A549 (cell line): ENCODE measurements around the gene TRPM6. TPM values are rescaled to one million over a fixed set of nuclear protein-coding genes. Genes with fewer than 3 reads are reported as not detected.

ENCODE experiments used
- ATAC-seq, 2 experiments: fragments of 200-7000 bp in 1 of 2; fragments of >200 bp in 1 of 2; cut with Nextera tagmentation in 1 of 2; cut with Tn5 transposase in 1 of 2; 3 replicates each; pipeline versions ENCODE4 v1.8.0 to v1.9.1; 2018 to 2020; ENCODE audit warnings: mild to moderate bottlenecking in 1 of 2, moderate library complexity in 1 of 2
- CTCF ChIA-PET: fragments of 300-600 bp; sonication (Branson Sonifier 250); formaldehyde crosslinking; extraction: SDS; loops from one replicate; lab custom pipeline; 2021; ENCODE audit warnings: antibody characterized with exemption, inconsistent platforms; lab: Yijun Ruan, JAX
- POLR2A ChIA-PET: fragments of 350-600 bp; formaldehyde crosslinking; extraction: SDS; loops from one replicate; lab custom pipeline; 2021; ENCODE audit warnings: antibody characterized with exemption, inconsistent platforms; lab: Yijun Ruan, JAX
- DNase-seq, 2 experiments: peaks; one replicate each; pipeline versions ENCODE4 v3.0.0 to v3.0.0-alpha.2; 2011 to 2016; ENCODE audit warnings: low read depth in 1 of 2, low spot score in 1 of 2
- FAIRE-seq: peaks from 2 replicates; lab custom pipeline; 2011; peaks lifted over from hg19 to GRCh38; lab: Jason Lieb, UNC
- H3K27ac ChIP-seq, 2 experiments: fragments of >200 bp; sonication (Bioruptor Twin); formaldehyde crosslinking; 3 replicates each; pipeline ENCODE4 v1.5.1; 2016 to 2017
- H3K4me1 ChIP-seq: fragments of >200 bp; sonication (Bioruptor Twin); formaldehyde crosslinking; 3 replicates; pipeline ENCODE4 v1.6.1; 2016
- H3K4me2 ChIP-seq: fragments of >200 bp; sonication (Bioruptor Twin); formaldehyde crosslinking; 3 replicates; pipeline ENCODE4 v1.6.1; 2016
- H3K4me3 ChIP-seq: fragments of >200 bp; sonication (Bioruptor Twin); formaldehyde crosslinking; 3 replicates; pipeline ENCODE4 v1.5.1; 2016
- H3K9me3 ChIP-seq: fragments of >200 bp; sonication (Bioruptor Twin); formaldehyde crosslinking; 3 replicates; pipeline ENCODE4 v1.6.1; 2016
- BCL3 ChIP-seq: fragments of >200 bp; sonication (Bioruptor Twin); formaldehyde crosslinking; IDR thresholded peaks from 3 replicates; pipeline ENCODE4 v1.6.1; 2016
- CEBPB ChIP-seq, 2 experiments: fragments of >200 bp in 1 of 2; sonication (Bioruptor Twin) in 1 of 2; formaldehyde crosslinking in 1 of 2; IDR thresholded peaks; 2 replicates each; pipeline ENCODE4 v1.6.1; 2012 to 2016
- EHF ChIP-seq: fragments of 250-450 bp; sonication (Bioruptor Pico); IDR thresholded peaks from 2 replicates; pipeline ENCODE4 v1.5.0; 2020; ENCODE audit warnings: mild to moderate bottlenecking
- EHMT2 ChIP-seq: fragments of 200-600 bp; sonication (generic); IDR thresholded peaks from 2 replicates; pipeline ENCODE4 v1.6.1; 2016; ENCODE audit warnings: antibody characterized with exemption, low read depth, mild to moderate bottlenecking, moderate library complexity
- ELK1 ChIP-seq: fragments of 150-350 bp; IDR thresholded peaks from 2 replicates; pipeline ENCODE4 v1.6.1; 2014; ENCODE audit warnings: low read depth, mild to moderate bottlenecking, low read length
- FOSL2 ChIP-seq, 2 experiments: fragments of 450-650 bp in 1 of 2; fragments of >200 bp in 1 of 2; sonication (Bioruptor Twin) in 1 of 2; formaldehyde crosslinking; IDR thresholded peaks; 2 replicates each; pipeline versions ENCODE4 v1.5.0 to v1.6.1; 2016 to 2020; ENCODE audit warnings: mild to moderate bottlenecking in 1 of 2, moderate library complexity in 1 of 2
- GATA3 ChIP-seq: IDR thresholded peaks from 2 replicates; pipeline ENCODE4 v1.6.1; 2012; ENCODE audit warnings: borderline replicate concordance
- HDAC2 ChIP-seq: fragments of 200-600 bp; sonication (generic); IDR thresholded peaks from 2 replicates; pipeline ENCODE4 v1.6.1; 2016
- HEYL ChIP-seq: fragments of 250-450 bp; sonication (Bioruptor Pico); IDR thresholded peaks from 2 replicates; pipeline ENCODE4 v1.8.0; 2021; ENCODE audit warnings: mild to moderate bottlenecking, moderate library complexity
- HOXB13 ChIP-seq: fragments of 250-450 bp; sonication (Bioruptor Pico); IDR thresholded peaks from 2 replicates; pipeline ENCODE4 v1.5.0; 2020; ENCODE audit warnings: low read depth, mild to moderate bottlenecking, moderate library complexity
- KDM5A ChIP-seq: fragments of 200-600 bp; sonication (generic); IDR thresholded peaks from 2 replicates; pipeline ENCODE4 v1.6.1; 2016; ENCODE audit warnings: antibody characterized with exemption, mild to moderate bottlenecking
- MAFK ChIP-seq: fragments of 450-650 bp; IDR thresholded peaks from 2 replicates; pipeline ENCODE4 v1.6.1; 2014; ENCODE audit not compliant: partially characterized antibody
- NFE2L2 ChIP-seq: fragments of 150-350 bp; conservative IDR thresholded peaks from 2 replicates; pipeline ENCODE4 v1.6.1; 2014; ENCODE audit warnings: low read length
- NR3C1 ChIP-seq: fragments of >200 bp; sonication (Bioruptor Twin); formaldehyde crosslinking; IDR thresholded peaks from 3 replicates; pipeline ENCODE4 v1.6.1; 2017
- USF2 ChIP-seq: fragments of 450-650 bp; IDR thresholded peaks from 2 replicates; pipeline ENCODE4 v1.6.1; 2014; ENCODE audit warnings: antibody characterized with exemption
- WGBS: methylation state at CpG from one replicate; pipeline ENCODE4 v1.1.6; 2017; ENCODE audit errors: missing lambda C conversion rate; 5-methylcytosine and 5-hydroxymethylcytosine counted together
- polyA plus RNA-seq, 4 experiments: library from polyadenylated mRNA; depleted of rRNA in 3 of 4; stranded (reverse); fragments of >200 nt; fragmentation: RNase III in 1 of 4; extraction: RNeasy Plus Mini Kit Qiagen cat#74134 plus additional on column Dnase treatment in 1 of 4; gene quantifications; 2 replicates in 3 of 4; 3 replicates in 1 of 4; pipeline ENCODE4 v1.2.3, GENCODE V29; 2011 to 2017
- TF ChIP-seq, protein P1 (sequence below): fragments of 200-600 bp; sonication (generic); IDR thresholded peaks from 2 replicates; pipeline ENCODE4 v1.6.1; 2016; ENCODE audit warnings: antibody characterized with exemption, mild to moderate bottlenecking, moderate library complexity

The TRPM6 gene
- polyA plus RNA-seq, 2 of the 4 experiments (the other 2 are of a cell fraction): 1.5 to 2.1 TPM

- TF ChIP-seq NFE2L2: no peak
- TF ChIP-seq CEBPB (IDR thresholded peaks at IDR 0.05): peak in 1 of 2 experiments; percentile 28; a peak in 1 of 4 replicates
- no peak for TF ChIP-seq FOSL2 (IDR thresholded peaks at IDR 0.05)
- TF ChIP-seq FOSL2 (CRISPR knock-in tag; IDR thresholded peaks at IDR 0.05): peak; percentile 58
- TF ChIP-seq ELK1: no peak
- peak; percentile 92 for TF ChIP-seq GATA3
- Histone ChIP-seq H3K4me2 (peak overlapping the region; percentile 78), H3K4me1 (peaks cover 24% of the 10 kb centered on the region), H3K27ac (peak overlapping the region; percentile 80 to 83), H3K4me3 (peak overlapping the region; percentile 21; the same call in 1 of the 3 replicates), H3K9me3 (no peaks in the 10 kb centered on the region)
- ATAC-seq: peak; percentile 49 to 79; a peak in 4 of 6 replicates
- peak; percentile 90 for FAIRE-seq
- ChIA-PET CTCF (interaction anchor here (1.1 to 2.2 kb wide), 6 partner anchors 12 to 199 kb away, joined by 3 to 7 read pairs (median 4); no protein-coding TSS in a partner anchor), POLR2A (interaction anchor here (0.6 kb wide), 1 partner anchor 149 kb away, joined by 7 read pairs; no protein-coding TSS in a partner anchor)
- DNase-seq: peak; percentile 11 to 60
- 5% methylated on average over 2 of the region's 2 CpGs for WGBS
These were observed 83.7 kb downstream of the TRPM6 start for GRCh38 chr9:74804018-74804385.

DNA sequence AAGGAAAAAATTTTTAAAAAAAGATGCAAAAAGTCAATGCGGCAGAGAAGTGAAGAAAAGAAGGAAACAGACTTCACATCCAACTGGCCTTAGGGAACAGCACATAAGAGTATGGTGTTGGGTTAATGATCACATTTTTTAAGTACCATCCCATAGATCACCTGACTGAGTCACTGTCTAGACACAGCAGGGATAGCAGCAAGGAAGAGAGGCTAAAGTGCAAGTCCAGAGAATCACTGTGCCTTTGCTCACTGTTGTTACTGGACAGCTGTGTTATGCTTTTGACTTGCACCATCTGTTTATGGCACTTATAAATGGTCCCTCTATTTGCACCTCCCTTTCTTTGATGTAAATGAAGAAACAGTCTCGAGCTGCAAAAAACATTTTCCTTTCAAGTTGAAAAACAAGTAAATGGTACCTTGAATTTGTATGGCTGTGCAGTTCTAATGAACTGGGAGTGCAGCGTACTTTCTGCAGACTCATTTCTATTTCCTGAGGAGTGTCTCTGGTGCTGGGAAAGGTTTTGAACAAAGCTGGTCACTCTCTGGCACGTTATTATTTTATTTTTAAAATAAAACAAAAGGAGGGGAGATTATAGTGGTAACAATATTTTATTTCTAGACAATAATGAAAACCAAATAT lies 84.2 kb downstream of the TRPM6 start:
- peak overlapping the region; percentile 21; the same call in 1 of the 3 replicates for H3K4me3 ChIP-seq
- peak; percentile 97 to 98 for ATAC-seq
- H3K4me1 ChIP-seq: peaks cover 24% of the 10 kb centered on the region
- ChIA-PET CTCF (interaction anchor here (0.6 to 2.2 kb wide), 8 partner anchors 12 to 209 kb away, joined by 3 to 7 read pairs (median 4); no protein-coding TSS in a partner anchor), POLR2A (interaction anchor here (0.6 kb wide), 1 partner anchor 150 kb away, joined by 7 read pairs; no protein-coding TSS in a partner anchor)
- FAIRE-seq: peak; percentile 96
- H3K4me2 ChIP-seq: peak overlapping the region; percentile 78
- DNase-seq: peak; percentile 60 to 80
- no peaks in the 10 kb centered on the region for H3K9me3 ChIP-seq
- peak overlapping the region; percentile 80 to 83 for H3K27ac ChIP-seq
- 23% methylated on average over 4 of the region's 4 CpGs for WGBS
- peak; percentile 39; the same call in 1 of the 2 replicates for TF ChIP-seq USF2
- no peak for TF ChIP-seq FOSL2 (IDR thresholded peaks at IDR 0.05)
- TF ChIP-seq FOSL2 (CRISPR knock-in tag; IDR thresholded peaks at IDR 0.05): peak; percentile 45; the same call in 1 of the 2 replicates
- TF ChIP-seq HDAC2: no peak
- no peak for TF ChIP-seq HEYL
- TF ChIP-seq EHMT2: no peak
- no peak for TF ChIP-seq NR3C1
- TF ChIP-seq, protein P1, sequence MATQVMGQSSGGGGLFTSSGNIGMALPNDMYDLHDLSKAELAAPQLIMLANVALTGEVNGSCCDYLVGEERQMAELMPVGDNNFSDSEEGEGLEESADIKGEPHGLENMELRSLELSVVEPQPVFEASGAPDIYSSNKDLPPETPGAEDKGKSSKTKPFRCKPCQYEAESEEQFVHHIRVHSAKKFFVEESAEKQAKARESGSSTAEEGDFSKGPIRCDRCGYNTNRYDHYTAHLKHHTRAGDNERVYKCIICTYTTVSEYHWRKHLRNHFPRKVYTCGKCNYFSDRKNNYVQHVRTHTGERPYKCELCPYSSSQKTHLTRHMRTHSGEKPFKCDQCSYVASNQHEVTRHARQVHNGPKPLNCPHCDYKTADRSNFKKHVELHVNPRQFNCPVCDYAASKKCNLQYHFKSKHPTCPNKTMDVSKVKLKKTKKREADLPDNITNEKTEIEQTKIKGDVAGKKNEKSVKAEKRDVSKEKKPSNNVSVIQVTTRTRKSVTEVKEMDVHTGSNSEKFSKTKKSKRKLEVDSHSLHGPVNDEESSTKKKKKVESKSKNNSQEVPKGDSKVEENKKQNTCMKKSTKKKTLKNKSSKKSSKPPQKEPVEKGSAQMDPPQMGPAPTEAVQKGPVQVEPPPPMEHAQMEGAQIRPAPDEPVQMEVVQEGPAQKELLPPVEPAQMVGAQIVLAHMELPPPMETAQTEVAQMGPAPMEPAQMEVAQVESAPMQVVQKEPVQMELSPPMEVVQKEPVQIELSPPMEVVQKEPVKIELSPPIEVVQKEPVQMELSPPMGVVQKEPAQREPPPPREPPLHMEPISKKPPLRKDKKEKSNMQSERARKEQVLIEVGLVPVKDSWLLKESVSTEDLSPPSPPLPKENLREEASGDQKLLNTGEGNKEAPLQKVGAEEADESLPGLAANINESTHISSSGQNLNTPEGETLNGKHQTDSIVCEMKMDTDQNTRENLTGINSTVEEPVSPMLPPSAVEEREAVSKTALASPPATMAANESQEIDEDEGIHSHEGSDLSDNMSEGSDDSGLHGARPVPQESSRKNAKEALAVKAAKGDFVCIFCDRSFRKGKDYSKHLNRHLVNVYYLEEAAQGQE: no peak
- TF ChIP-seq GATA3: no peak
- TF ChIP-seq HOXB13 (CRISPR knock-in tag): no peak
- TF ChIP-seq EHF (CRISPR knock-in tag): no peak
- TF ChIP-seq MAFK: peak; percentile 1

- Histone ChIP-seq H3K27ac (no peak overlapping the region), H3K9me3 (no peaks in the 10 kb centered on the region), H3K4me1 (peaks cover 24% of the 10 kb centered on the region), H3K4me2 (no peak overlapping the region), H3K4me3 (no peak overlapping the region)
- ATAC-seq (no peak), FAIRE-seq (no peak), DNase-seq (no peak)
- 93% methylated on average over 7 of the region's 7 CpGs for WGBS
- ChIA-PET POLR2A (no interaction called here), CTCF (interaction anchor here (0.7 to 3.5 kb wide), 4 partner anchors 23 to 238 kb away, joined by 3 to 20 read pairs (median 3); no protein-coding TSS in a partner anchor)
- TF ChIP-seq FOSL2 (IDR thresholded peaks at IDR 0.05) (no peak), FOSL2 (CRISPR knock-in tag; IDR thresholded peaks at IDR 0.05) (no peak), KDM5A (no peak), BCL3 (no peak), MAFK (no peak)
These were observed 87.5 kb downstream of the TRPM6 start for GRCh38 chr9:74800226-74800625.
